Activated CD8-positive, alpha-beta memory T cell treated with anti-CD3 and anti-CD28 coated beads, Interleukin-2, amount 50 U/mL, for 1 hour (primary cell): ENCODE data around the gene ACYP2.
"Not testable (repeated sequence)": the region's sequence is repeated elsewhere in the genome, so short reads cannot be mapped to it uniquely, and the experiment has no call there.

Experiments
- DNase-seq: peaks from one replicate; pipeline ENCODE4 v3.0.0-alpha.2; 2020; ENCODE audit errors: extremely low read depth

ACYP2 gene

DNA sequence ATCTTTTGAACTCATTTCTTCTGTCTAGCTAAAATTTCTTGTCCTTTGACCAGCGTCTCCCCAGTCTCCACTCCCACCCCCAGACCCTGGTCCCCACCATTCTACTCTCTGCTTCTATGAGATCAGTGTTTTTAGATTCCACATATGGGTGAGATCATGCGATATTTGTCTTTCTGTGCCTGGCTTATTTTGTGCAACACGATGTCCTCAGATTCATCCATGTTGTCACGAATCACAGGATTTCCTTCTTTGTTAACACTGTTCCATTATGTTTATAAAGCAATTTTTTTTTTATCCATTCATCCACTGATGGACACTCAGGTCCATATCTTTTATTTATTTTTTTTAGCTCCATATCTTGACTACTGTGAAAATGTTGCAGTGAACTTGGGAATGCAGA lies 16.0 kb upstream of the ACYP2 start:
- DNase-seq: no peak

GRCh38 chr2:54099829-54100585 lies 15.4 kb upstream of the ACYP2 start:
- DNase-seq: no peak

DNA sequence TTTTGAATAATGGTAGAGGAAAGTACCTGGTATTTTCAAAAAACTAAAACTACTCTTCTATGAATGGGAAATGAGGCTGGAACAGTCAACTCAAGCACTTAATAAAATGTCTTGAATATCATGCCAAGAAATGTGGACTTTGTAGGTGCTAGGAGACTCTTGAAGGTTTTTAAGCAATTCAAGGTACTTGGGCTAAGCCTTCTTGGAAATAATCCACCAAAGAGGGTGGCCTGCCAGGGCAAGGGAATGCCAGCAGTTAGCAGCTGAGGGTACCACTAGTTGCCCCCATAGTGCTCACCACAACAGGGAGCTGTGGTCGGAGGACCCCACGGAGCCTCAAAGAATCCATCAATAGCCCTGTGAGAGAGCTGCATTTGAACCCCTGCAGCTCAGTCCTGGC lies 14.6 kb upstream of the ACYP2 start:
- no peak for DNase-seq

GRCh38 chr2:54103454-54104314 lies 11.7 kb upstream of the ACYP2 start:
- no peak for DNase-seq

- peak; percentile 16 for DNase-seq
Observed at GRCh38 chr2:54106631-54107454, 8.6 kb upstream of the ACYP2 start.

DNA sequence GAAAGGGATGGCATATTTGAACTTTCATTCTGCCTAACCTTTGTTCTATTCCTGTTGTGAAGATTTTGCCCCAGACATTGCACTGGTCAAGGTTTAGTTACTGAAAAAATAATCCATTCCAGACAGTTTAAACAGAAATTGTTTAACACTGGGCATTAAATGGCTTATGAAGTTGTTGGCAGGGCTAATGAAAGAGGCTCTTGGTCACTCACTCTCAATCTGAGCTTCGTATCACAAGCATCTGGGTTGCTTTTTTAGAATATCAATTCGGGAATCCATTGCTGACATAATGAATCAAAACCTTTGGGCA lies 8.0 kb upstream of the ACYP2 start:
- no peak for DNase-seq

DNA sequence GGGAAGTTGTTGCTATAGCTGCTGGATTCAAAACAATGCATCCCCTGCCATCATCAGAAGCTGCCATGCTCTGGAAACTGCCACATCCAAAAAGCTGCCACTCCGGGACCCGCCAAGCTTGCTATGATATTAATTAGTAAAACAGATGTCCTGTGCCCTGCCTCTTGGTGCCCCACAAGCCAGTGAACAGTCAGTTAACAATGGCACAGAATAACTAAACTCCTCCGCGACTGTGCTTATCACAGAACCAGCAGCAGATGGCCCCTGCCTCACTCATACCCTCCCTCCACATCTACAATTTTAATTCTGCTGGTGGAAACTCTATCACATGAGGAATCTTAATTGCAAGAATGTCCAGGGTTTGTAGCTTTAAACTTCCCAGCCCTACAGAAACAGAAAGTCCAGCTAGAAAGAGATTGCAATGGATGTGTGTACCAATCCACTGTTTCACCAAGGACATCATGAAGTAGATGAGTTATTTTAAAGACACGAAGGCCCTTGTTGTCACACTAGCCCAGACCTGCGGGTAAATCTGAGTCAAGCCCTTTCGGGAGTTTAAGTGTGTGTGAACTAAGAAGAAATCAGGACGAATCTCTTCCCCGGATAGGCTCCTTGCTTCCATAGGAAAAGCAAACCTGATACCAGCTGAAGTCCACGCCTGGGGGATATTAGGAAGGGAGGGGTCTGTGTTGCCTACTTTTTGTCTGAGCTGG lies 7.4 kb upstream of the ACYP2 start:
- DNase-seq: no peak

- no peak for DNase-seq
Observed at GRCh38 chr2:54109848-54110247, 5.6 kb upstream of the ACYP2 start.

DNA sequence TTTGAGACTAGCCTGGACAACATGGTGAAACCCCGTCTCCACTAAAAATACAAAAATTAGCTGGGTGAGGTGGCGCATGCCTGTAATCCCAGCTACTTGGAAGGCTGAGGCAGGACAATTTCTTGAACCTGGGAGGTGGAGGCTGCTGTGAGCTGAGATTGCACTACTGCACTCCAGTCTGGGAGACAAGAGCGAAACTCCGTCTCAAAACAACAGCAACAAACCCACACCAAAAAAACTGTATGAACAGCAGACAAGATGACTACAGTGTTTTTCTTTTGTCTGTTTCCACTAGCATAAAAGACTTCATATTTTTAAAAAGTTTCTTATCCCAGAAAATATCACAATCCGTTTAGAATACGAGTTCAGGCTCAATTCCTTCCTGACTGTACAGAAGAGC lies 936 bp upstream of the ACYP2 start:
- not testable (repeated sequence) for DNase-seq

GRCh38 chr2:54114936-54115283 lies 505 bp upstream of the ACYP2 start:
- DNase-seq: no peak

DNA sequence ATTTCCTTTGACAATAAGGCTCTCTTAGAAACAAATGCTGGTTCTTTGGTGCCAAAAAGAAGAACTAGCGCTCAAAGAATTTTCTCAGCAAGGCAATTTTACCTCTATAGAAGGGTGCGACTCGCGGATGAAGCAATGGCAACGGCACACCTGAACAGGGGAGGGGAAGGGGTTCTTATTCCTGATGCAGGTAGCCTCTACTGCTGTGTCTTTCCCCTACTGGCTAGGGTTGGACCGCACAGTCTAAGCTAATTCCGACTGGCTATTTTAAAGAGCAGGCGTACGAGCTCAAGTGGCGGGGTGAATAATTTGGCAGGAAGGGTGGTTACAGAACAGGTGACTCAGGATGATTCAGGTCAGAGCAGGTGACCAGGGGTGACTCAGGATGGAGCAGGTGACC lies 1.2 kb downstream of the ACYP2 start:
- not testable (repeated sequence) for DNase-seq

GRCh38 chr2:54120950-54121349 lies 5.5 kb downstream of the ACYP2 start:
- DNase-seq: no peak

DNA sequence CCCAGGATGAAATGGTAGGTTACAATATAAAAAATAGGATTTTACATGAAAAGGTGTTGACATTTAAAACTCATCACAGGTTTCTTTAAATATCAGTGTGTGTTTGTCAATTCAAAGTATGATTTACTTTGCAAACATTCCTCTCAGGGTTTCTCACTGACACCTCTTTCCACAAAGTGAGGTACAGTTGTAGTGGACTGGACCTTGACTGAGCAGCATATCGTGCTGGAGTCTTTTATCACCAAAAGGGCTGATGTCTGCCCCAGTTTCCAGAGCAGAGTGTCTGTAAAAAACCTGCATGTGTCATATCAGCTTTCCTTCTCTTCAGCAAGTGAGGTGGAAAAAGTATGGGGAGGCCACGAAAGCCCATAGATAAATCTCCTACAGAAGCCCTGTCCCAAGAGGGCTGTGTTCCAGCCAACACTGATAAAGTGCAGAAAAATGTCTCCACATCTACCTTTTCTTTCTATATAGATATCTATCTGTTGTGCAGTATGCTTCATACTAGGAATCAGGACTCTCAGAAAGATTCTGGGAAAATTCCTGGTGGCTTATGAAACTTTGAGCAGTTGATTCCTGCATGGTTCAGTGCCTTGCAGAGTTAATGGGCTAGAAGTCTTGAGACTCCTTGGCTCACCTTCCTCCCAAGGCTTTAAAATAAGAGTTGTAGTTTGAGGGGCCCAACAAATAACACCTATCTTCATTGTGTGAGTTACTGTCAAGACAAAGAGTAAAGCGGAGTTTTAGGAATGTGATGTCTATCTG lies 6.9 kb downstream of the ACYP2 start:
- no peak for DNase-seq

- DNase-seq: no peak
Observed at GRCh38 chr2:54122939-54123338, 7.5 kb downstream of the ACYP2 start.

DNA sequence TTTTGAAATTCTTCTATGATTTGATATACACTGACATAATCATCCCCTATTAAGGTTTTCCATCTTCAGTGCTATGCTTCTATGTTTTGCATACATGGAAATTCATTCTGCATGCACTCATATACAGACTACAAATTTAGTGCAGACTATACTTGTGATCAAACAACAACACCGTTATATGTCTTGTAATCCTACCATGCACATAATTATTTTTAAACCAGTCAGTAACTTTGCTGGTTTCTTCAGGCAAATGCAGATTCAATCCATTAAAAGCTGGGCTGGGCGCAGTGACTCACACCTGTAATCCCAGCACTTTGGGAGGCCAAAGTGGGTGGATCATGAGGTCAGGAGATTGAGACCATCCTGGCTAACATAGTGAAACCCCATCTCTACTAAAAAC lies 11.8 kb downstream of the ACYP2 start:
- DNase-seq: not testable (repeated sequence)

- DNase-seq: no peak
Observed at GRCh38 chr2:54133056-54133455, 17.6 kb downstream of the ACYP2 start.

- no peak for DNase-seq
Observed at GRCh38 chr2:54139210-54139609, 23.8 kb downstream of the ACYP2 start.

DNA sequence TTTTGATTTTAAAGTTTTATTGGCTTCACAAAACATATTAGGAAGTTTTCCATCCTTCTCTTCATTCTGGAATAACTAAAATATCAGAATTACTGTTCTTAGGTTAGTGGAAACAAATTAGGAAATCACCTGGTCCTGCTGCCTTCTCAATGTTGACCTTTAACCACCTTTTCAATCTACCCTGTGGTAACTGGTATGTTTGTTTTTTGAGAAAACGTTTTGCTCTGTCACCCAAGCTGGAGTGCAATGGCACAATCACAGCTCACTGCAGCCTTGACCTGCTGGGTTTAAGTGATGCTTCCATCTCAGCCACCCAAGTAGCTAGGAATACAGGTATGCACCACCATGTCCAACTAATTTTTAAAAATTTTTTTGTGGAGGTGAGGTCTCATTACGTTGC lies 28.4 kb downstream of the ACYP2 start:
- DNase-seq: no peak

GRCh38 chr2:54148391-54148790 lies 33.0 kb downstream of the ACYP2 start:
- no peak for DNase-seq

DNA sequence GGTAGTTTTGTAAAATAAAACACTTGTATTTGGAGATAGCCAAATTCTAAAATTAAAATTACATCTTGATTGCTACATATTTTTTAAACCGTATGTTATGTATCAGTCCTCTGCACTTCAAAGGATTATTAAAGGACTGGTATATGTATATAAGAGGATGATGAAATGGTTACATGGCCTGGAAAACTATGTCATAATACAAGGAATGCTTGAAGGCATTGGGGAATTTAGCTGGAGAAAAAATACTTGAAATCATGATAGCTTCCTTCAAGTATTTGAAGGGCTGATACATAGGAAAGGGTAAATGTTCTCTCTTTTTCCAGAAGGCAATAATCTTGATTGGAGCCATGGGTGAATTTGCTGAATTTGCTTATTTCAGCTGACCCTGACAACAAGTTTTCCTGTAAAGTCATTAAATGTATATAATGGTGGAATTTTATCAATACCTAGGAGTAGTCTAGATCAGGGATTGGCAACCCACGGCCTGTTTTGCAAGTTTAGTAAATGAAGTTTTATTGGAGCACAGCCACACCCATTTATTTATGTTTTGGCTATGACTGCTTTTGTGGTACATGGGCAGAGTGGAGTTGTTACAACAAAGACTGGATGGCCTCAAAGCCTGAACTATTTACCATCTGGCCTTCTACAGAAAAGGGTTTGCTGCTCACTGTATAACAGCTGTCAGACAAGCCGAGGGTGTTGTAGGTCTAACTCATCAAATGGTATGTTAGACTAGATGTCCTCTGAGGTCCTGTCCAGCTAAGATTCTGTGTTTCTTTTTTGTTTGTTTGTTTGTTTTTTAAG lies 34.4 kb downstream of the ACYP2 start:
- no peak for DNase-seq
